HG02623 (cell line): ENCODE results near the gene HS3ST3A1.
"Not testable (repeated sequence)": the region's sequence is repeated elsewhere in the genome, so short reads cannot be mapped to it uniquely, and the experiment has no call there.

Source experiments
- ATAC-seq: cut with Tn5 transposase; IDR thresholded peaks from one replicate; pipeline ENCODE4 v1.9.1; 2021; ENCODE audit warnings: moderate library complexity; ENCODE audit not compliant: unreplicated experiment

The HS3ST3A1 gene

GRCh38 chr17:13498184-13498583, 103.5 kb downstream of the HS3ST3A1 start:
- no peak for ATAC-seq

- not testable (repeated sequence) for ATAC-seq
Measured at GRCh38 chr17:13496553-13497056, 105.1 kb downstream of the HS3ST3A1 start.

GRCh38 chr17:13495423-13495822, 106.3 kb downstream of the HS3ST3A1 start:
- no peak for ATAC-seq

DNA sequence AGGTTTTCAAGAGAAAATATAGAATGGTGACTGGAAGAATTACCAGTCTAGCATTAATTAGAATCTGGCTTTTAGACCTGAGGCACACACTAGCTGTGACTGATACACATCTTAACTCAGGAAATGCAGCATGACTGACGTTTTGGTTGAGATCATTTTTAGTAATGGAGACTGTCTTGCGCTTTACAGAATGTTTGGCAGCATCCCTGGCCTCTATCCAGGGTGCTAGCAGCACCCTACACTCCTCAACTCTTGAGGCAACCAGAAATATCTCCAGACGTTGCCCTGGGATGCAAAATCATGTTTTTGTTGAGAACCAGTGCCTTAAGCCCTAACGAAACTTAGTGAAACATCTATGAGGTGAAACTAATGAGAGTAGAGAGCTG, 109.0 kb downstream of the HS3ST3A1 start:
- no peak for ATAC-seq

DNA sequence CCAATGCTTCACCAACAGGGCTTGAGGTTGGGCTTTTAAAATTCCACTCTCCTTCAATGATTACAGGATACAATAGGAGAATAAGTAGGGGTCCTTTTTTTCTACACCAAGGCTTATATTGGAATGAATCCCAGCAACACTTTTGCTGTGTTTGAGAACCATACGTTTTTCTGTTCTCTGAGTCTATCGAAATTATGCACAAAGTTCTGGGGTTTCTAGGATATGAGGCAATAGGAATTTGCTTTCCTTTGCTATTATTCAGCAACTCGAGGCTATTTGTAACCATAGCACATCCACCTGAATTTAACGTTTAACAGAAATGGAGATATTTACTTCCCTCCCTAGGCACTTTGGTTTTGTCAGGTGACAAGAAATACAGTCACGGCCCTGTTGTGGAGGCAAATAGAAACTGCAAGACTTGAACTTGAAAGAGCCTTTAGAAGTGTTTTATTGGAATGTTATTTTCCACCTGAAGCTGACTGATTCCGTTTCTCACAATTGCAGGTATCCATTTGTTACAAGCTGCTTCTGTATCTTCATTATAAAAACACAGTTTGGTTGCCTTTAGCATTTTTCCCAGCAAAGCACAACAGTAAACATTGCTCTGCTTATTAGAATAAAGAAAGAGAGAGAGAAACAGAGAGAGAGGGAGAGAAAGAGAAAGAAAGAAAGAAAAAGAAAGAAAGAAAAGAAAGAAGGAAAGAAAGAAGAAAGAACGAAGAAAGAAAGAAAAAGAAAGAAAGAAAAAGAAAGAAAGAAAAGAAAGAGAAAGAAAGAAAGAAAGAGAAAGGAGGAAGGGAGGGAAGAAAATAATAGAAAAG, 109.6 kb downstream of the HS3ST3A1 start:
- no peak for ATAC-seq

- ATAC-seq, result no peak
Measured at GRCh38 chr17:13491491-13491890, 110.2 kb downstream of the HS3ST3A1 start.

- ATAC-seq, result no peak
Measured at GRCh38 chr17:13490906-13491482, 110.7 kb downstream of the HS3ST3A1 start.

- ATAC-seq, result no peak
Measured at GRCh38 chr17:13490427-13490826, 111.3 kb downstream of the HS3ST3A1 start.

DNA sequence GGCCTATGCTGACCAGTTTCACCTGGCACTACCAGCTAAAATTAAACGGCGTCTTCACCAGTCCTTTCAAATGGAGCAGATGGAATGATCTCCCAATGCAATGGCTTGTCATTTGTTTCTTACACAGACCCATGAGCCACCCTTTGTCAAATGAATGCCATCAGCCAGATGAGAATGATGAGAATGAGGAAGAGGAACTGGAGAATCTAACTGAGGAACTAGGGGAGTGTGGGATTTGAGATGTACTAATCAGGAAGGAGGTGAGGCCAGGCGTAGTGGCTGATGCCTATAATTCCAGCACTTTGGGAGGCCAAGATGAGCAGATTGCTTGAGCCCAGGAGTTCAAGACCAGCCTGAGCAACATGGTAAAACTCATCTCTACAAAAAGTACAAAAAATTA, 116.4 kb downstream of the HS3ST3A1 start:
- ATAC-seq, result no peak

- ATAC-seq, result no peak
Measured at GRCh38 chr17:13484020-13484419, 117.7 kb downstream of the HS3ST3A1 start.

GRCh38 chr17:13480877-13481276, 120.9 kb downstream of the HS3ST3A1 start:
- ATAC-seq, result no peak

GRCh38 chr17:13478326-13478830, 123.4 kb downstream of the HS3ST3A1 start:
- ATAC-seq, result no peak

DNA sequence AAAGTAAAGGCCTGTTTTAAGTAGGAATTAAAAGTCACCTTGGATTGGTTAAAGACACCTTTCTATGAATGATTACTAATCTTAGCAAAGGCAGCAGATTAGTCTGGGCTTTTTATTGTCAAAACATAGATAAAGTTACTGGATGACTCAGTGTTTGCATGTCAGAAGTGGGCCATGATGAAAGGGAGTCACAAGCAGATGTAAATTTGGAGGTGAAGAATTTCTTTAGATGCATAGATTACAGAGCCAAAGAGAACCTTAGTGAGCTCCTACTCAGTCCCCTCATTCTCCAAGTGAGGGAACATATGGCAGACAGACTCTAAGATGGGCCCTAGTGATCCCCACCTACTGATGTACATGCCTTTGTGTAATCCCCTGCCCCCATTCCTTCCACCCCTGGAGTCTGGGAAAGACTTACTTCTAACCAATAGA, 124.5 kb downstream of the HS3ST3A1 start:
- ATAC-seq, result no peak

DNA sequence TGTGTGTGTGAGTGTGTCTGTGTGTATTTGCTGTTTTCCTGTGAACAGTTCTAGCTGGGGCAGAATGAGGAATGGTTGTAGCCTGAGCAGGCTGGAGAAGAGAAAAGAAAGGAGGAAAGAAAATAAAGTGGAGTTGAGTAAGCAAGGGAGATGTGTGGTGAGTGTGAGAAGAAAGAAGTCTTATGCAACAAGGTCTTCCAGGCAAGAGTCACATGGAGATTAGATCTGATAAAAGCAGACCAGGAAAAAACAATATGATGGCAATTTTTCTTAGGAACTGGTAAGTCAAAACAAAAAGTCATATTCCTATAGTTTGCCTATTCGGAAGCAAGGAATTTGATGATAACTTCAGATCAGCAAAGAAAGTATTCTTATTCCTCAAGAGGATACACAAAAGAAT, 125.0 kb downstream of the HS3ST3A1 start:
- ATAC-seq, result no peak

DNA sequence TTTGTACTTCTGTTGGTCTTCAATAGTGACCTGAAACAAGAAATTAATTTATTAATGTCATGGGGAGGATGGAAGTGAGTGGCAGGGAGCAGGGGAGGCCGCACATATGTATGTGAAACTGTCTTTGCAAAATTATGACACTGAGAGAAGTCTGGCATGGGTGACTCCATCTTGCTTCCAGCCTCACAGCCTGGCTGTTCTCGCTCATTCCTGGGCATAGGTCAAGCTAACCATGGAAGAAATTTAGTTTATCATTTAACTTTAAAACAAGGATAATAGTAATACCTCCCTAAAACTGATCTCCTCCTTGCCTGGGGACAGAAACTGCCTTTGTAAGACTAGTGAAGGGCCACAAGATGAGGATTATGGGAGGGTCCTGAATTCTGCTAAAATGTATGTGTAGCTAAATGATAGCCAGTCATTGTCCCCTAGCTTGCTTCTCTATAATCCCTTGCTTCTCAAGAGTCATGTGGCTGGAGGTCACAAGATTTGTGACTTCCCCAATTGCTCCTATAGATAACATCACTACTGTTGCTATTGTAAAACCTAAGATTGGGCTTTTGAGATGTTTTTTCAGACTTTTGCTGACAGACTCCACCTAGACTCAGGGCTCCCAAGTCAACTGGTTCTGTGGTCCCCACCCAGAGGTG, 126.0 kb downstream of the HS3ST3A1 start:
- no peak for ATAC-seq

GRCh38 chr17:13474073-13474800, 127.5 kb downstream of the HS3ST3A1 start:
- no peak for ATAC-seq

GRCh38 chr17:13465678-13466077, 136.1 kb downstream of the HS3ST3A1 start:
- ATAC-seq, result no peak

- no peak for ATAC-seq
Measured at GRCh38 chr17:13462673-13463124, 139.0 kb downstream of the HS3ST3A1 start.

- ATAC-seq, result no peak
Measured at GRCh38 chr17:13462146-13462545, 139.6 kb downstream of the HS3ST3A1 start.

- no peak for ATAC-seq
Measured at GRCh38 chr17:13460261-13461000, 141.3 kb downstream of the HS3ST3A1 start.
